PC-3 (cell line): Measurements from ENCODE around the gene HOXD1. TPM values are rescaled to one million over a fixed set of nuclear protein-coding genes. Genes with fewer than 3 reads are reported as not detected.

ENCODE experiments used
- ATAC-seq: fragments of 200-7000 bp; cut with Tn5 transposase; 2 replicates; pipeline ENCODE4 v1.9.1; 2020; ENCODE audit warnings: mild to moderate bottlenecking, moderate library complexity
- BruUV-seq: library from RNA; stranded (reverse); fragments of 400-500 nt; replicated peaks from 2 replicates; lab custom pipeline; 2021; lab: Mats Ljungman, UMichigan
- CTCF ChIA-PET: fragments of 300-600 bp; sonication (Branson Sonifier 250); formaldehyde crosslinking; loops from one replicate; lab custom pipeline; 2022; ENCODE audit warnings: antibody characterized with exemption; lab: Charles Lee
- POLR2A ChIA-PET: fragments of 300-600 bp; sonication (Branson Sonifier 250); formaldehyde crosslinking; loops from one replicate; lab custom pipeline; 2022; ENCODE audit warnings: antibody characterized with exemption; ENCODE audit not compliant: unreplicated experiment; lab: Charles Lee
- DNase-seq: peaks from one replicate; pipeline ENCODE4 v3.0.0-alpha.2; 2015
- H2AFZ ChIP-seq: fragments of 300-600 bp; sonication (generic); 2 replicates; pipeline ENCODE4 v1.6.0; 2016; ENCODE audit warnings: antibody characterized with exemption, low read length
- H3F3A ChIP-seq: fragments of 300-600 bp; sonication (generic); one replicate; pipeline ENCODE4 v1.6.0; 2017; ENCODE audit warnings: antibody characterized with exemption, low read length, control low read depth, mild to moderate bottlenecking; ENCODE audit not compliant: unreplicated experiment
- H3K27ac ChIP-seq: fragments of 300-600 bp; sonication (generic); 2 replicates; pipeline ENCODE4 v1.5.1; 2016; ENCODE audit warnings: mild to moderate bottlenecking, low read length
- H3K27me3 ChIP-seq: fragments of 300-600 bp; sonication (generic); 2 replicates; pipeline ENCODE4 v1.6.1; 2016; ENCODE audit warnings: low read length, mixed read lengths
- H3K36me3 ChIP-seq: fragments of 300-600 bp; sonication (generic); 2 replicates; pipeline ENCODE4 v1.6.1; 2016; ENCODE audit warnings: low read depth, mixed run types, low read length, mixed read lengths
- H3K4me1 ChIP-seq: fragments of 300-600 bp; sonication (generic); 2 replicates; pipeline ENCODE4 v1.5.1; 2016; ENCODE audit warnings: low read length; ENCODE audit not compliant: insufficient read depth
- H3K4me2 ChIP-seq: fragments of 300-600 bp; sonication (generic); 2 replicates; pipeline ENCODE4 v1.6.0; 2016; ENCODE audit warnings: low read length
- H3K4me3 ChIP-seq: fragments of 300-600 bp; sonication (generic); 2 replicates; pipeline ENCODE4 v1.5.1; 2016; ENCODE audit warnings: mild to moderate bottlenecking, low read length, mixed read lengths
- H3K79me2 ChIP-seq: fragments of 300-600 bp; sonication (generic); 2 replicates; pipeline ENCODE4 v1.6.1; 2017; ENCODE audit warnings: low read length, mixed read lengths
- H3K9ac ChIP-seq: fragments of 300-600 bp; sonication (generic); 2 replicates; pipeline ENCODE4 v1.6.0; 2016; ENCODE audit warnings: mild to moderate bottlenecking, low read length
- H3K9me2 ChIP-seq: fragments of 300-600 bp; sonication (generic); replicated peaks from 2 replicates; pipeline ENCODE4 v1.6.1; 2016; ENCODE audit warnings: mixed run types, low read length, mixed read lengths
- H3K9me3 ChIP-seq: fragments of 300-600 bp; sonication (generic); 2 replicates; pipeline ENCODE4 v1.6.1; 2016; ENCODE audit warnings: low read length, mixed read lengths
- H4K20me1 ChIP-seq: fragments of 300-600 bp; sonication (generic); 2 replicates; pipeline ENCODE4 v1.6.1; 2016; ENCODE audit warnings: low read length, mixed read lengths
- CTCF ChIP-seq: fragments of 300-600 bp; sonication (generic); conservative IDR thresholded peaks from 2 replicates; pipeline ENCODE4 v1.5.1; 2017; ENCODE audit warnings: antibody characterized with exemption, low read depth, mild to moderate bottlenecking, low read length
- EZH2 ChIP-seq: fragments of 300-600 bp; sonication (generic); IDR thresholded peaks from one replicate; pipeline ENCODE4 v1.6.1; 2017; ENCODE audit warnings: antibody characterized with exemption, mild to moderate bottlenecking, low read length; ENCODE audit not compliant: unreplicated experiment
- EZH2phosphoT487 ChIP-seq: fragments of 300-600 bp; sonication (generic); IDR thresholded peaks from 2 replicates; pipeline ENCODE4 v1.6.1; 2018; ENCODE audit warnings: mild to moderate bottlenecking, antibody characterized with exemption, low read length, borderline replicate concordance
- intact Hi-C: fragments of 100-400 bp; cut with micrococcal nuclease; formaldehyde crosslinking; loops from 2 replicates; pipeline ENCODE4 v1.9.0; 2023
- total RNA-seq: library from RNA; depleted of rRNA; stranded (reverse); fragments of >200 nt; gene quantifications from 2 replicates; pipeline ENCODE4 v1.2.3, GENCODE V29; 2014

HOXD1 gene
- total RNA-seq, 1 experiment from 2014 or later: not detected

GRCh38 chr2:176163672-176164056 is 24.8 kb upstream of the HOXD1 start:
- Histone ChIP-seq H3K4me1 (no peaks in the 10 kb centered on the region), H4K20me1 (no peaks in the 10 kb centered on the region), H3F3A (no peaks in the 10 kb centered on the region), H3K4me3 (no peak overlapping the region), H3K9ac (no peak overlapping the region), H3K4me2 (no peak overlapping the region), H3K9me3 (no peaks in the 10 kb centered on the region), H2AFZ (no peak overlapping the region), H3K27ac (no peak overlapping the region), H3K79me2 (no peaks in the 10 kb centered on the region), H3K27me3 (no peaks in the 10 kb centered on the region), H3K36me3 (no peaks in the 10 kb centered on the region), H3K9me2 (no peaks in the 10 kb centered on the region)
- DNase-seq: no peak
- BruUV-seq: no TSS peak
- CTCF ChIA-PET: no interaction called here
- ATAC-seq: no peak
- TF ChIP-seq CTCF (no peak), EZH2 (no peak), EZH2phosphoT487 (no peak)
- POLR2A ChIA-PET: no interaction called here
- intact Hi-C loops: no loop called here

DNA sequence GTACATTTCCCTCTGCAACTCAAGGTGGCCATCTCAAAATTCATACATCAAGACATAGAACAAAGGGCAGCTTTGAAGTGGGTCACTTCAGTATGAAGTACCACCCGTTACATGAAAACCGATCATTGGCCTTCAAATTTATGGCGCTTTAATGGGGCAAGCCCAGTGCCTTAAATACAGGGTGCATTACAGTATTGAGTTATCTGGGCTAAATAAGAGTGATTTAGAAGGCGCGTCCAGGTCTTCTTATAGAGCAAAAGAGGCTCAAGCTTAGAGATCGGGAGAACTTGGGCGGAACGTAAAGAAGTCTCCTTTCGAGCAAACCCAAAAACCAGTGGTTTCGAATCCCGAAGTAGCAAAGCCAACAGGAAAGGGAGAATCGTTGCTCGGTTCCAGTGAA is 24.3 kb upstream of the HOXD1 start:
- Histone ChIP-seq H3K27me3 (no peaks in the 10 kb centered on the region), H3K4me3 (no peak overlapping the region), H3K27ac (no peak overlapping the region), H3K9me2 (no peaks in the 10 kb centered on the region), H4K20me1 (no peaks in the 10 kb centered on the region), H3K9me3 (no peaks in the 10 kb centered on the region), H3K4me2 (no peak overlapping the region), H3K4me1 (no peaks in the 10 kb centered on the region), H3K79me2 (no peaks in the 10 kb centered on the region), H2AFZ (no peak overlapping the region), H3K9ac (no peak overlapping the region), H3F3A (no peaks in the 10 kb centered on the region), H3K36me3 (no peaks in the 10 kb centered on the region)
- intact Hi-C loops: no loop called here
- TF ChIP-seq CTCF: no peak
- no peak for TF ChIP-seq EZH2phosphoT487
- TF ChIP-seq EZH2: no peak
- ChIA-PET CTCF (no interaction called here), POLR2A (no interaction called here)
- no TSS peak for BruUV-seq
- no peak for DNase-seq
- ATAC-seq: no peak

DNA sequence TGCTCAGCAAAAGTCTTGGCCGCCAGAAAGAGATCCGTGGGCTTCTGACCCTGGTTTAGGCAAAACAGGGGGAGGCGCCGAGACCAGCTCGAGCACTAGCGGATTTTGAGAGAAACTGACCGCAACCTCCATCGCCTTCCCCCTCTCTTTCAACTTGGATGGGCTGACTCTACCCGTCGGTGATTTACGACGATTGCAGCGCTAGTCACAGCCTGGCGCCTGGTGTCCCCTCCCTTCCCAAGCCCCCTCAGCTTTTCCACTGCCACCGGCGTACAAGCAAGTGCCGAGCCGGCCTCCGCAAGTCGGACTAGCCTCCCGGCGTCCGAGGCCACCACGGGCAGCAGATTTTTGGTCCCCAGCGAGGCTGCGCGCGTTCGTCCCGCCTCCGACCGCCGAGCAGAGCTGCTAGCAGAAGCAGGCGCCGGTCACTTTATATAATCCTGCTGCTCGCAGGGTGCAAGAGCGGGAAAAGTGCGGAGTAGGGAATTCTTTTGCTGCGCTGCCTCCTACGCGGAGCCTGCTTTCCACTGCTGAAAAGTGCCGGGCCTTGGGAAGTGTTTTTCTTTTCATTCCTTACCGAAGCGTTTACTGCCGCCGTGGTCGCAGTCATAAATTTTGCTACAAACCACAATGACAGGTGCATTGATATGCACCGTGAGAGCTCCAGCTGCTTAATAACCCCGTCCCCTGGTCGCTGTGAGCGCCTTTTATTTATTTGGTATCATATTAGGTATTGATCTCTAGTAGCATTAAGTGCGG is 23.7 kb upstream of the HOXD1 start:
- no TSS peak for BruUV-seq
- ChIA-PET POLR2A (no interaction called here), CTCF (no interaction called here)
- Histone ChIP-seq H2AFZ (no peak overlapping the region), H3K27ac (no peak overlapping the region), H4K20me1 (no peaks in the 10 kb centered on the region), H3K36me3 (no peaks in the 10 kb centered on the region), H3K9me3 (no peaks in the 10 kb centered on the region), H3K4me2 (no peak overlapping the region), H3K9ac (no peak overlapping the region), H3F3A (no peaks in the 10 kb centered on the region), H3K27me3 (no peaks in the 10 kb centered on the region), H3K4me1 (no peaks in the 10 kb centered on the region), H3K9me2 (no peaks in the 10 kb centered on the region), H3K4me3 (no peak overlapping the region), H3K79me2 (no peaks in the 10 kb centered on the region)
- no peak for TF ChIP-seq EZH2phosphoT487
- no peak for TF ChIP-seq CTCF
- TF ChIP-seq EZH2: no peak
- intact Hi-C loops: no loop called here
- ATAC-seq: no peak
- no peak for DNase-seq
